ENCODE measurements around the gene ZNF831.

Gene ZNF831

GRCh38 chr20:59183751-59184150 lies 20.1 kb downstream of the ZNF831 start:
- Histone ChIP-seq H3K4me1 (ENCODE audit: control insufficient read depth in 1 of 2, insufficient read depth in 1 of 2, low read depth in 1 of 2, low read length in 1 of 2) (peaks cover 20 to 31% of the 10 kb centered on the region in 2 experiments), H3K36me3 (no peaks in the 10 kb centered on the region), H3K9me3 (no peaks in the 10 kb centered on the region), H3K27me3 (no peaks in the 10 kb centered on the region), H3K4me3 (ENCODE audit: low read depth in 1 of 2, low read length in 1 of 2) (no peak overlapping the region), H3K27ac (no peak overlapping the region)
- TF ChIP-seq, protein P1, sequence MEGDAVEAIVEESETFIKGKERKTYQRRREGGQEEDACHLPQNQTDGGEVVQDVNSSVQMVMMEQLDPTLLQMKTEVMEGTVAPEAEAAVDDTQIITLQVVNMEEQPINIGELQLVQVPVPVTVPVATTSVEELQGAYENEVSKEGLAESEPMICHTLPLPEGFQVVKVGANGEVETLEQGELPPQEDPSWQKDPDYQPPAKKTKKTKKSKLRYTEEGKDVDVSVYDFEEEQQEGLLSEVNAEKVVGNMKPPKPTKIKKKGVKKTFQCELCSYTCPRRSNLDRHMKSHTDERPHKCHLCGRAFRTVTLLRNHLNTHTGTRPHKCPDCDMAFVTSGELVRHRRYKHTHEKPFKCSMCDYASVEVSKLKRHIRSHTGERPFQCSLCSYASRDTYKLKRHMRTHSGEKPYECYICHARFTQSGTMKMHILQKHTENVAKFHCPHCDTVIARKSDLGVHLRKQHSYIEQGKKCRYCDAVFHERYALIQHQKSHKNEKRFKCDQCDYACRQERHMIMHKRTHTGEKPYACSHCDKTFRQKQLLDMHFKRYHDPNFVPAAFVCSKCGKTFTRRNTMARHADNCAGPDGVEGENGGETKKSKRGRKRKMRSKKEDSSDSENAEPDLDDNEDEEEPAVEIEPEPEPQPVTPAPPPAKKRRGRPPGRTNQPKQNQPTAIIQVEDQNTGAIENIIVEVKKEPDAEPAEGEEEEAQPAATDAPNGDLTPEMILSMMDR (IDR thresholded peaks at IDR 0.05), result no peak

GRCh38 chr20:59184880-59185447 lies 21.3 kb downstream of the ZNF831 start:
- Histone ChIP-seq H3K36me3 (no peaks in the 10 kb centered on the region), H3K9me3 (no peaks in the 10 kb centered on the region), H3K4me1 (ENCODE audit: control insufficient read depth in 1 of 2, insufficient read depth in 1 of 2, low read depth in 1 of 2, low read length in 1 of 2) (peaks cover 20 to 31% of the 10 kb centered on the region in 2 experiments), H3K27ac (no peak overlapping the region), H3K27me3 (no peaks in the 10 kb centered on the region), H3K4me3 (ENCODE audit: low read depth in 1 of 2, low read length in 1 of 2) (no peak overlapping the region)
- TF ChIP-seq, protein P1 (IDR thresholded peaks at IDR 0.05), result no peak

DNA sequence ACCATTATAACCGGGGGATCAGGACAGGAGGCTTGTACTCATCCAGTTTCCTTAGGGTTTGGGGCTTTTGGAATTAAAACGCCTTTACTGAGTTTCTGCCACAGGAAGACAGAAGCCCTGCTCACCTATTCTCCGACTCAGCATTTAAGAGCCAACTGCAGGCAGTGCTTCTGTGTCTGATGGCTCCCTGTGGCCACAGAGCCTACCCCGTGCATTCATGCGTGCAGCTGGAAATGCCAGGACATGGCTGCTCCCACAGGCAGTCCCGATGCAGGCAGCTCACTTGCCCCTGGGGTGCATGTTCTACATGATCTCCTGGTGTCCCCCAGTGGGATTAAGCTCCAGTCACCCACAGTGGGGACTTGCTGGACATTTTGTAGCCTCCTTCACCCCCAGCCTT lies 22.2 kb downstream of the ZNF831 start:
- no peaks in the 10 kb centered on the region for H3K9me3 ChIP-seq
- H3K4me1 ChIP-seq (ENCODE audit: control insufficient read depth in 1 of 2, insufficient read depth in 1 of 2, low read depth in 1 of 2, low read length in 1 of 2), result peaks cover 20 to 31% of the 10 kb centered on the region in 2 experiments
- H3K4me3 ChIP-seq (ENCODE audit: low read depth in 1 of 2, low read length in 1 of 2), result no peak overlapping the region
- H3K27ac ChIP-seq, result no peak overlapping the region
- H3K36me3 ChIP-seq, result no peaks in the 10 kb centered on the region
- TF ChIP-seq, protein P1 (IDR thresholded peaks at IDR 0.05), result no peak
- no peaks in the 10 kb centered on the region for H3K27me3 ChIP-seq

DNA sequence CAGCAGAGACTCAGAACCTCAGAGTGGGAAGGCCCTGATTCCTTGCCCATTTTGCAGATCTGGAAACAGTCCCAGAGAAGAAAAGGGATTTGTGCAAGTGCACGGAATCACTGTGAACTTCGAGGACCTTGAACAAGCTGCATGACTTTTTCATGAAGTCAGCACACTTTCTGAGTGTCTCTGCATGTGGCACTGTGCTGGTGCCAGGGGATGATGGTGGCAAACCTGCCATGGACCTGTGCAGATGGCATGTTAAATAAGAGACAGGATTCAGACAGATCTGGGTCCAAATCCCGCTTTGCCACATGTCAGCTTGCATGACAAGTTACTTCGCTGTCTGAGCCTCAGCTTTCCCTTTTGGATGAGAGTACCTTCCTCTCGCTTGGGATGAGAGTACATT lies 26.8 kb downstream of the ZNF831 start:
- H3K4me3 ChIP-seq (ENCODE audit: low read depth in 1 of 2, low read length in 1 of 2), result no peak overlapping the region
- TF ChIP-seq, protein P1 (IDR thresholded peaks at IDR 0.05), result no peak
- peaks cover 4% of the 10 kb centered on the region for H3K27me3 ChIP-seq
- H3K9me3 ChIP-seq, result no peaks in the 10 kb centered on the region
- H3K36me3 ChIP-seq, result no peaks in the 10 kb centered on the region
- no peaks in the 10 kb centered on the region for H3K4me1 ChIP-seq (ENCODE audit: control insufficient read depth in 1 of 2, insufficient read depth in 1 of 2, low read depth in 1 of 2, low read length in 1 of 2)
- no peak overlapping the region for H3K27ac ChIP-seq

- Histone ChIP-seq H3K36me3 (no peaks in the 10 kb centered on the region), H3K4me1 (ENCODE audit: control insufficient read depth in 1 of 2, insufficient read depth in 1 of 2, low read depth in 1 of 2, low read length in 1 of 2) (no peaks in the 10 kb centered on the region), H3K27ac (no peak overlapping the region), H3K27me3 (peaks cover 4% of the 10 kb centered on the region), H3K9me3 (no peaks in the 10 kb centered on the region), H3K4me3 (ENCODE audit: low read depth in 1 of 2, low read length in 1 of 2) (no peak overlapping the region)
- TF ChIP-seq, protein P1 (IDR thresholded peaks at IDR 0.05), result no peak
Observed at GRCh38 chr20:59191036-59191755, 27.6 kb downstream of the ZNF831 start.
